Kidney epithelial cell (primary cell): ENCODE results near the gene SGSM1. TPM values are rescaled to one million over a fixed set of nuclear protein-coding genes. Genes with fewer than 3 reads are reported as not detected.

Experiments
- DNase-seq: peaks from one replicate; pipeline ENCODE4 v3.0.0-alpha.2; 2010; ENCODE audit warnings: low read depth
- H3K27me3 ChIP-seq: 2 replicates; pipeline ENCODE4 v1.6.0; 2011; ENCODE audit warnings: low read length; ENCODE audit not compliant: control insufficient read depth, insufficient read depth
- H3K36me3 ChIP-seq: 2 replicates; pipeline ENCODE4 v1.5.1; 2011; ENCODE audit warnings: low read length; ENCODE audit not compliant: control insufficient read depth, insufficient read depth
- H3K4me3 ChIP-seq: 2 replicates; pipeline ENCODE4 v1.5.1; 2011; ENCODE audit warnings: low read depth, mild to moderate bottlenecking, control low read depth, low read length
- CTCF ChIP-seq: IDR thresholded peaks from 2 replicates; pipeline ENCODE4 v1.5.1; 2011; ENCODE audit warnings: mild to moderate bottlenecking, moderate library complexity, low read length, control low read depth, inconsistent platforms; ENCODE audit not compliant: insufficient read depth, poor library complexity, severe bottlenecking
- total RNA-seq: library from RNA; depleted of rRNA; stranded (reverse); fragments of >200 nt; gene quantifications from 2 replicates; pipeline ENCODE4 v1.2.3, GENCODE V29; 2015

SGSM1 gene
- total RNA-seq, 1 donor from 2014 or later = 0.25 TPM

DNA sequence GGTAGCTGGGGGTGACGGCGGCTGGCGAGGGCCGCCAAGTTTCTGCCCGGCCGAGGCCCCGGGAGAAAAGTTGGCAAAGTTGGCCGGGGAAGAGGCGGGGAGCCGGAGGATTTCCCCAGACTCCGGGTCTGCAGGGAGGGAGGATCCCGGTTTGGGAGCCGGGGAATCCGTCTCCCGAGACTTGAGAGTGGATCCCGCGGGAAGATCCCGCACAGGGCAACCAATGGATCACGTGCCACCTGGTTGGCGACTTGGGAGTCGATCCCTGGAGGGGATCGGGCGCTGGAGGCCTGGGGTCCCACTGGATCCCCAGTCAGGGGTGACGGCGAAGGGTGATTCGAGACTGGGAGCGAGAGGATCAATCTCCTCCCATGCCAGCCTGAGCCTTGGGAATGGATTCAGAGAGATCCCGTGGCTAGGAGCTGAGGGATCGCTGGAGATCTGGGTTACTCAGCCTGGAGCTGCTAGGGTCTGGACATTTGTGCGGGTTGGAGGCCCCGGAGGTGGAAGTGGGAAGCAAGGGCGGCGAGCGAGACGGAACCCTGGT is 146.9 kb downstream of the SGSM1 start:
- DNase-seq = no peak
- TF ChIP-seq CTCF = no peak
- no peaks in the 10 kb centered on the region for H3K36me3 ChIP-seq
- H3K4me3 ChIP-seq = peak overlapping the region; percentile 77
- peaks cover 2% of the 10 kb centered on the region for H3K27me3 ChIP-seq

- Histone ChIP-seq H3K36me3 (no peaks in the 10 kb centered on the region), H3K4me3 (peak overlapping the region; percentile 77), H3K27me3 (peaks cover 2% of the 10 kb centered on the region)
- no peak for TF ChIP-seq CTCF
- DNase-seq = no peak
Observed at GRCh38 chr22:24953384-24954113, 147.5 kb downstream of the SGSM1 start.

DNA sequence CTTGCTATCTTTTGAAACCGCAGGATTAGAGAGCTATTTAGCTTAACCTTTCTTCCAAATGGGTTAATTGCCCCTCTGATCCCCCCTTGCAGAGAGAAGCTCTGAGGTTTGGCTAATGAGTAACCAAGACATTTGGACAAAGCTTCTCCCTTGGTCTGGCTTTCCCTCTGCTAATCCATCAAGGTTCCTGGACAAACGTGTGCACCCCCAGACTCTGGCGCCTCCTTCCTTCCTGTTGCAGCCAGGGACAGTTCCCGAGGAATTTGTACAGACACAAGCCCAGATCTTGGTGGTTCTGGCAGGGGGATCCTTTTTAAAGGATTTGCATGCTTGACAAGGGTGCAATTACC is 148.1 kb downstream of the SGSM1 start:
- peak overlapping the region; percentile 77 for H3K4me3 ChIP-seq
- no peak for TF ChIP-seq CTCF
- peaks cover 2% of the 10 kb centered on the region for H3K27me3 ChIP-seq
- H3K36me3 ChIP-seq = no peaks in the 10 kb centered on the region
- DNase-seq = no peak

DNA sequence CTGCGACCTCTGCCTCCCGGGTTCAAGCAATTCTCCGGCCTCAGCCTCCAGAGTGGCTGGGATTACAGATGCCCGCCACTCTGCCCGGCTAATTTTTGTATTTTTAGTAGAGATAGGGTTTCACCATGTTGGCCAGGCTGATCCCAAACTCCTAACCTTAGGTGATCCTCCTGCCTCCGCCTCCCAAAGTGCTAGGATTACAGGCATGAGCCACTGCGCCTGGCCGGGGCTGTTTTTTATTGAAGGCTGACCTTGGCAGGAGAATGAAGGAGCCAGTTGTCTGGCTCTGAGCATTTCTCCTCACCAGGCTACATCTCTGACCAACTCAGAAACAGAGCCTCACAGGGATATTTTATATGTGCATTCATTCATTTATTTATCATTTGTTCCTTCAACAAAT is 148.8 kb downstream of the SGSM1 start:
- peaks cover 2% of the 10 kb centered on the region for H3K27me3 ChIP-seq
- no peak for TF ChIP-seq CTCF
- no peaks in the 10 kb centered on the region for H3K36me3 ChIP-seq
- no peak overlapping the region for H3K4me3 ChIP-seq
- no peak for DNase-seq

DNA sequence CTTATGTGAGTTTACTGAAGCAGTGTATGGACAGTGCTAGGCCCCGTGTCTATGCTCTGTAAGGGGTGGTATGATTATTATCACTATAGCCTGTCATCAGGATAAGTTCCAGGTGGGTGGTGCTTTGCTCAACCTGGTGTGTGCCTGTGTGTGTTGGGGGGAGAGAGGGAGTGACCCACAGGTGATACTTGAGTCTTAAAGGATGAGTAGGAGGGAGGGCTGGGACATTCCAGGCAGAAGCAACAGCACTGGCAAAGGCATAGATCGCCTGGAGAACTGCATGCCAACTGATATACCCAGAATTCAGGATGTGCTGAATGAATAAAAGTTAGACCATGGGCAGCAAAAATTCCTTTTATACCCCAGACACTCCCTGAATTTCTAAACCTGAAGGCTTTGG is 151.0 kb downstream of the SGSM1 start:
- no peaks in the 10 kb centered on the region for H3K36me3 ChIP-seq
- no peaks in the 10 kb centered on the region for H3K27me3 ChIP-seq
- DNase-seq = no peak
- H3K4me3 ChIP-seq = no peak overlapping the region
- no peak for TF ChIP-seq CTCF

- no peaks in the 10 kb centered on the region for H3K27me3 ChIP-seq
- TF ChIP-seq CTCF = no peak
- no peak overlapping the region for H3K4me3 ChIP-seq
- H3K36me3 ChIP-seq = no peaks in the 10 kb centered on the region
- DNase-seq = no peak
Observed at GRCh38 chr22:24961217-24961844, 155.3 kb downstream of the SGSM1 start.
